Suprapubic skin (tissue), 4 donors: ENCODE data around the gene HECTD1.

Experiments
- POLR2A ChIP-seq, 2 donors: fragments of 450-650 bp; IDR thresholded peaks; one replicate each; pipeline ENCODE4 v1.6.1; 2017; ENCODE audit warnings: antibody characterized with exemption in 2 of 2, mild to moderate bottlenecking in 2 of 2, moderate library complexity in 2 of 2
- POLR2AphosphoS5 ChIP-seq, 3 donors: sonication (generic); formaldehyde crosslinking; IDR thresholded peaks; one replicate each; pipeline ENCODE4 v1.6.1; 2017; ENCODE audit warnings: antibody characterized with exemption in 3 of 3
- TF ChIP-seq, protein P1 (sequence below), 2 donors: fragments of 200-600 bp in 1 of 2; fragments of 450-650 bp in 1 of 2; sonication (generic) in 1 of 2; IDR thresholded peaks; one replicate each; pipeline ENCODE4 v1.5.1; 2016 to 2019; ENCODE audit warnings: antibody characterized with exemption in 2 of 2, mild to moderate bottlenecking in 1 of 2, moderate library complexity in 1 of 2

DNA sequence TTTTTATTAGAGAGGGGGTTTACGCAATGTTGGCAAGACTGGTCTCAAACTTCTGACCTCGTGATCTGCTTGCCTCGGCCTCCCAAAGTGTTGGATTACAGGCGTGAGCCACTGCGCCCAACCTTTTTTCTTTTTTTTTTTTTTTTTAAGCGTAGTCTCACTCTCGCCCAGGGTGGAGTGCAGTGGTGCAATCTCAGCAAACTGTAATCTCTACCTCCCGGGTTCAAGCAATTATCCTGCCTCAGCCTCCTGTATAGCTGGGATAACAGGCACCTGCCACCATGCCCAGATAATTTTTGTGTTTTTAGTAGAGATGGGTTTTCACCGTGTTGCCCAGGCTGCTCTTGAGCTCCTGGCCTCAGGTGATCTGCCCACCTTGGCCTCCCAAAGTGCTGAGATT, 8.8 kb upstream of the HECTD1 start:
- TF ChIP-seq POLR2A (IDR thresholded peaks at IDR 0.05), result no peak
- TF ChIP-seq POLR2AphosphoS5 (IDR thresholded peaks at IDR 0.05), result no peak
- TF ChIP-seq, protein P1, sequence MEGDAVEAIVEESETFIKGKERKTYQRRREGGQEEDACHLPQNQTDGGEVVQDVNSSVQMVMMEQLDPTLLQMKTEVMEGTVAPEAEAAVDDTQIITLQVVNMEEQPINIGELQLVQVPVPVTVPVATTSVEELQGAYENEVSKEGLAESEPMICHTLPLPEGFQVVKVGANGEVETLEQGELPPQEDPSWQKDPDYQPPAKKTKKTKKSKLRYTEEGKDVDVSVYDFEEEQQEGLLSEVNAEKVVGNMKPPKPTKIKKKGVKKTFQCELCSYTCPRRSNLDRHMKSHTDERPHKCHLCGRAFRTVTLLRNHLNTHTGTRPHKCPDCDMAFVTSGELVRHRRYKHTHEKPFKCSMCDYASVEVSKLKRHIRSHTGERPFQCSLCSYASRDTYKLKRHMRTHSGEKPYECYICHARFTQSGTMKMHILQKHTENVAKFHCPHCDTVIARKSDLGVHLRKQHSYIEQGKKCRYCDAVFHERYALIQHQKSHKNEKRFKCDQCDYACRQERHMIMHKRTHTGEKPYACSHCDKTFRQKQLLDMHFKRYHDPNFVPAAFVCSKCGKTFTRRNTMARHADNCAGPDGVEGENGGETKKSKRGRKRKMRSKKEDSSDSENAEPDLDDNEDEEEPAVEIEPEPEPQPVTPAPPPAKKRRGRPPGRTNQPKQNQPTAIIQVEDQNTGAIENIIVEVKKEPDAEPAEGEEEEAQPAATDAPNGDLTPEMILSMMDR (IDR thresholded peaks at IDR 0.05), result no peak
